Gastrocnemius medialis (tissue), 4 donors: ENCODE data around the gene MEDAG.

Source experiments
- POLR2A ChIP-seq, 2 donors: fragments of 450-650 bp; IDR thresholded peaks; one replicate each; pipeline ENCODE4 v1.6.1; 2017; ENCODE audit warnings: antibody characterized with exemption in 2 of 2, mild to moderate bottlenecking in 2 of 2, moderate library complexity in 2 of 2
- TF ChIP-seq, protein P1 (sequence below), 5 experiments: fragments of 450-650 bp in 3 of 5; fragments of 200-600 bp in 2 of 5; sonication (generic) in 2 of 5; IDR thresholded peaks in 4 of 5; conservative IDR thresholded peaks in 1 of 5; 1 replicate in 4 of 5; 2 replicates in 1 of 5; pipeline ENCODE4 v1.5.1; 2016 to 2019; ENCODE audit warnings: antibody characterized with exemption in 5 of 5, mild to moderate bottlenecking in 3 of 5, moderate library complexity in 3 of 5

- TF ChIP-seq, protein P1, sequence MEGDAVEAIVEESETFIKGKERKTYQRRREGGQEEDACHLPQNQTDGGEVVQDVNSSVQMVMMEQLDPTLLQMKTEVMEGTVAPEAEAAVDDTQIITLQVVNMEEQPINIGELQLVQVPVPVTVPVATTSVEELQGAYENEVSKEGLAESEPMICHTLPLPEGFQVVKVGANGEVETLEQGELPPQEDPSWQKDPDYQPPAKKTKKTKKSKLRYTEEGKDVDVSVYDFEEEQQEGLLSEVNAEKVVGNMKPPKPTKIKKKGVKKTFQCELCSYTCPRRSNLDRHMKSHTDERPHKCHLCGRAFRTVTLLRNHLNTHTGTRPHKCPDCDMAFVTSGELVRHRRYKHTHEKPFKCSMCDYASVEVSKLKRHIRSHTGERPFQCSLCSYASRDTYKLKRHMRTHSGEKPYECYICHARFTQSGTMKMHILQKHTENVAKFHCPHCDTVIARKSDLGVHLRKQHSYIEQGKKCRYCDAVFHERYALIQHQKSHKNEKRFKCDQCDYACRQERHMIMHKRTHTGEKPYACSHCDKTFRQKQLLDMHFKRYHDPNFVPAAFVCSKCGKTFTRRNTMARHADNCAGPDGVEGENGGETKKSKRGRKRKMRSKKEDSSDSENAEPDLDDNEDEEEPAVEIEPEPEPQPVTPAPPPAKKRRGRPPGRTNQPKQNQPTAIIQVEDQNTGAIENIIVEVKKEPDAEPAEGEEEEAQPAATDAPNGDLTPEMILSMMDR (IDR thresholded peaks at IDR 0.05 in 4 of 5, conservative IDR thresholded peaks at IDR 0.05 in 1 of 5) = no peak
- TF ChIP-seq POLR2A (IDR thresholded peaks at IDR 0.05) = no peak
Measured at GRCh38 chr13:30882026-30882850, 23.8 kb upstream of the MEDAG start.
